ENCODE measurements around the gene PSMA6.

The PSMA6 gene

DNA sequence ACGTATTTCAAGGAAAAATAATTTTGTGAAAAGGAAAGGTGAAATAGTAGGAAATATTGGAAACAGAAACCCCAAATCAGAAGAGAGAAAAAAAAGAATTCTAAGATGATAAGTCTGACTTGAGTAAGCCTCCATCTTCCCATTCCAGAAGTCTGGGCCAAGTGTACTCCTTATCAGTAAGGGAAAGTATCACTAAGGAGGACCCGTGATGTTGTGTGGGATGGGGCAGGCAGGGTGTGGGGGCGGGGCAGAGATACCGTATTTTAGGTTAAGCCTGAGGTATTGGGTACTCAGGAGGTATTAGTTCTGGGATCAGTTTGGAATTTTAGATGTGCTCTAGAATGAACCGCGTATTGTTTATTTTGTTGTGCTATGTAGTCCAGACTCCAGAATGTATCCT lies 33.8 kb upstream of the PSMA6 start:
- POLR2A ChIA-PET (ENCODE audit: low non-redundant PET) = no interaction called here
- TF ChIP-seq, protein P1, sequence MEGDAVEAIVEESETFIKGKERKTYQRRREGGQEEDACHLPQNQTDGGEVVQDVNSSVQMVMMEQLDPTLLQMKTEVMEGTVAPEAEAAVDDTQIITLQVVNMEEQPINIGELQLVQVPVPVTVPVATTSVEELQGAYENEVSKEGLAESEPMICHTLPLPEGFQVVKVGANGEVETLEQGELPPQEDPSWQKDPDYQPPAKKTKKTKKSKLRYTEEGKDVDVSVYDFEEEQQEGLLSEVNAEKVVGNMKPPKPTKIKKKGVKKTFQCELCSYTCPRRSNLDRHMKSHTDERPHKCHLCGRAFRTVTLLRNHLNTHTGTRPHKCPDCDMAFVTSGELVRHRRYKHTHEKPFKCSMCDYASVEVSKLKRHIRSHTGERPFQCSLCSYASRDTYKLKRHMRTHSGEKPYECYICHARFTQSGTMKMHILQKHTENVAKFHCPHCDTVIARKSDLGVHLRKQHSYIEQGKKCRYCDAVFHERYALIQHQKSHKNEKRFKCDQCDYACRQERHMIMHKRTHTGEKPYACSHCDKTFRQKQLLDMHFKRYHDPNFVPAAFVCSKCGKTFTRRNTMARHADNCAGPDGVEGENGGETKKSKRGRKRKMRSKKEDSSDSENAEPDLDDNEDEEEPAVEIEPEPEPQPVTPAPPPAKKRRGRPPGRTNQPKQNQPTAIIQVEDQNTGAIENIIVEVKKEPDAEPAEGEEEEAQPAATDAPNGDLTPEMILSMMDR (conservative IDR thresholded peaks at IDR 0.05; ENCODE audit: low read depth) = no peak
- no peak for DNase-seq (ENCODE audit: low spot score)
- CTCF ChIA-PET = no interaction called here
- H3K27ac ChIP-seq = no peak overlapping the region

DNA sequence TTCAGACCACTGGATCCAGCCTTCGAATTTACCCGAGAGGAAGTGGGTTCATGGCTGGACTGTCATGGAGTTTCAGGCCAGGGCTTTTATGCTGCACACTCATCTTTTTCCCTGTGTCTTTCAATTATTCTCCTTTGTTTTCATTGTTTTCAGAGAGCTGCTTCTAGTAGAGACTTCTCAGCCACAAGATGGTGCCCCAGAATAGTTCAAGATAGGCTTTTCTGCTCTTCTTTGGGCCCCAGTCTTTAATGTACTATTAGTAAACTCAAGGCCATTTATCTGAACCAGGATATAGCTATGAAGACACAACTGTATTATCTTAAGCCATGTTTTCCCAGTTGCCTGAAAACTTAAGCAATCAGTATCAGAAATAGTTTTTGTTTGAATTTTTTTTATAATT lies 30.4 kb upstream of the PSMA6 start:
- CTCF ChIA-PET = interaction anchor here (0.6 to 0.9 kb wide), 4 partner anchors 38 to 189 kb away, joined by 3 to 4 read pairs (median 3); no protein-coding TSS in a partner anchor
- POLR2A ChIA-PET (ENCODE audit: low non-redundant PET) = no interaction called here
- no peak for DNase-seq (ENCODE audit: low spot score)
- no peak overlapping the region for H3K27ac ChIP-seq
- TF ChIP-seq, protein P1 (conservative IDR thresholded peaks at IDR 0.05; ENCODE audit: low read depth) = no peak

DNA sequence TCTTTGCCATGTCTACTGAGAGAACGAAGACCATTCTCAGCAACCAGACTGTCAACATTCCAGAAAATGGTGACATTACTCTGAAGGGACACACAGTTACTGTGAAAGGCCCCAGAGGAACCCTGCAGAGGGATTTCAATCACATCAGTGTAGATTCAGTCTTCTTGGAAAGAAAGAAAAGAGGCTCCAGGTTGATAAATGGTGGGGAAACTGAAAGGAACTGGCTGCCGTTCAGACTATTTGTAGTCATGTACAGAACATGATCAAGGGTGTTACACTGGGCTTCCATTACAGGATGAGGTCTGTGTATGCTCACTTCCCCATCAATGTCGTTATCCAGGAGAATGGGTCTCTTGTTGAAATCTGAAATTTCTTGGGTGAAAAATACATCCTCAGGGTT lies 29.7 kb upstream of the PSMA6 start:
- no peak for DNase-seq (ENCODE audit: low spot score)
- H3K27ac ChIP-seq = no peak overlapping the region
- POLR2A ChIA-PET (ENCODE audit: low non-redundant PET) = no interaction called here
- CTCF ChIA-PET = interaction anchor here (0.6 to 0.9 kb wide), 4 partner anchors 39 to 188 kb away, joined by 3 to 4 read pairs (median 3); no protein-coding TSS in a partner anchor
- TF ChIP-seq, protein P1 (conservative IDR thresholded peaks at IDR 0.05; ENCODE audit: low read depth) = no peak

DNA sequence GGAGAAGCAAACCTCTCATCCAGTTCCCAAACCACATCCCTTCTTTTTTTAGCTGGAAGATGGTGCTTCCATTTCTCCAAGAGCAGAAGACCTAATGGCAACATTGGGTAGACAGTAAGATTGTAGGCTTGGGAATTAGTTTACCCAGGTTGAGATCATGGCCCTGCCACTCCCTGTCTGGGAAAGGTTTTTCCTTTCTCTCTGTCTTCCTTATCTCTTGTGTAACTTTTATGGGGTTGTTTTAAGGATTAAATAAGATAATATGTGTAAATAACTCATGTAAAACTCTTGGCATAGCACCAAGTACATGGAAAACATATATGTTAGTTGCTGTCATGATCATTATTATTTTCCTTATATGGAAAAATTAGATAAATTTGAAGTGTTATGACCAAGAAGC lies 23.2 kb upstream of the PSMA6 start:
- POLR2A ChIA-PET (ENCODE audit: low non-redundant PET) = no interaction called here
- TF ChIP-seq, protein P1 (conservative IDR thresholded peaks at IDR 0.05; ENCODE audit: low read depth) = no peak
- H3K27ac ChIP-seq = no peak overlapping the region
- CTCF ChIA-PET = no interaction called here
- DNase-seq (ENCODE audit: low spot score) = no peak

DNA sequence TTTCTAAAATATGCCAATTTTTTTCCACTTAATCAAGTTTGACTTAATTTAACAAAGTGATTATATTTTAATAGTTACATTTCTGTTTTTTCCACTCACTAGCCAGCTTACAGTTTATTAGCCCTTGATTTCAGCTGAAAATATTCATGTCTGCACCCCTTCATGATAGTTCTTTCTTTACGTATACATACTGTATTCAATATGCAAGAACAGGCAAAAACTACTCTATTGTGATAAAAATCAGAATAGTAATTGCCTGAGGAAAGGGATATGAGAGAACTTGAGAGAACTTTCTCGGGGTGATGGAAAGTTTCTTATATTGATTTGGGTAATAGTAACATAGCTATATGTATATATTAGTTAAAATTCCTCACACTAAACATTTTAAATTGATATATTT lies 17.4 kb upstream of the PSMA6 start:
- POLR2A ChIA-PET (ENCODE audit: low non-redundant PET) = no interaction called here
- no peak for DNase-seq (ENCODE audit: low spot score)
- H3K27ac ChIP-seq = no peak overlapping the region
- CTCF ChIA-PET = no interaction called here
- TF ChIP-seq, protein P1 (conservative IDR thresholded peaks at IDR 0.05; ENCODE audit: low read depth) = no peak

DNA sequence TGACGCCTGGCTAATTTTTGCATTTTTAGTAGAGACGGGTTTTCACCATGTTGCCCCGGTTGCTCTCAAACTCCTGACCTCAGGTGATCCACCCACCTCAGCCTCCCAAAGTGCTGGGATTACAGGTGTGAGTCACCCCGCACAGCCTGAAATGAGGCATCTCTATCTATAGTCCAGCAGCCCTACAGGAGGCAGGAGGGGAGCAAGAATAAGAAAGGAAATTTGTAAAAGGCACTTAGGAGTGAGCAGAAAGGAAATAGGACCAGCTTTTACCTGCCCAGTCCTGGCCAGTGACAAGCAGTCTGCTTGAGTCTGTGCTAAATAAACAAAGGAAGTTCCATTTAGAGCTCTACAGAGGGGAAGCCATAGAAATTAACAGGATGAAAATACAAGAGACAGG lies 15.0 kb upstream of the PSMA6 start:
- DNase-seq (ENCODE audit: low spot score) = no peak
- no peak overlapping the region for H3K27ac ChIP-seq
- CTCF ChIA-PET = no interaction called here
- POLR2A ChIA-PET (ENCODE audit: low non-redundant PET) = no interaction called here
- TF ChIP-seq, protein P1 (conservative IDR thresholded peaks at IDR 0.05; ENCODE audit: low read depth) = no peak

DNA sequence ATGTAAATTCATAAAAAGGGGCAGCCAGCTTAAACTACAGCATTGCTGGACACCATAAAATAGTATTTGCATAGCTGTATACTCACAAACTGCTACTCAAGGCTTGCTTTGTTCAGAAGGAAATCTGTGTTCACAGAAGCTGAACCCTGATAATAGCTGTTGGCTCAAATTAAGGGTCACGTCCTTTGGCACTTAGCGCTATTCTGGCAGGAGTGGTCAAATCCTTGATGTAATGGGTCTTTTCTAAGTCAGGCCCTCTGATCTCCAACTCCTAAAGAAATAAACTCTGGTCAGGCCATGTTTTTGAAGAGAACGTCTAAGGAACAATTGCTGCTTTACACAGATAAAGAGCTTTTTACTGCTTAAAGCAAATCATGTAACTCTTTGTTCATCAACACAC lies 12.8 kb upstream of the PSMA6 start:
- no peak overlapping the region for H3K27ac ChIP-seq
- POLR2A ChIA-PET (ENCODE audit: low non-redundant PET) = interaction anchor here (0.5 kb wide), 1 partner anchor 92 kb away, joined by 7 read pairs; no protein-coding TSS in a partner anchor
- TF ChIP-seq, protein P1 (conservative IDR thresholded peaks at IDR 0.05; ENCODE audit: low read depth) = no peak
- CTCF ChIA-PET = no interaction called here
- DNase-seq (ENCODE audit: low spot score) = no peak
